ENCODE data around the gene CADM4. TPM values are rescaled to one million over a fixed set of nuclear protein-coding genes. Genes with fewer than 3 reads are reported as not detected.

The CADM4 gene
- total and polyA plus RNA-seq, 9 of the 15 experiments (the other 6 are each of a cell fraction or from before 2014, with no cell fraction given) = 0.03 to 4.6 (median 1.3) TPM

GRCh38 chr19:43597876-43598275, 41.8 kb downstream of the CADM4 start:
- peak overlapping the region; percentile 76 for H3K4me3 ChIP-seq
- no peaks in the 10 kb centered on the region for H3K9me3 ChIP-seq (replicated peaks; ENCODE audit: control insufficient read depth, insufficient read depth, low read depth, low read length)
- ChIA-PET POLR2A (interaction anchor here (5.6 kb wide), 1 partner anchor 11 kb away, joined by 60 read pairs; the partner anchor contains the start of gene SRRM5), CTCF (ENCODE audit: low intra/inter-chr PET ratio) (no interaction called here)
- H3K27ac ChIP-seq (ENCODE audit: extremely low read depth, low read depth, low read length) = peak overlapping the region; percentile 99; the same call in 2 of the 3 replicates
- FAIRE-seq (no peak), ATAC-seq (no peak), DNase-seq (ENCODE audit: extremely low read depth in 1 of 4, low spot score in 3 of 4) (no peak)
- intact Hi-C loops (cut with micrococcal nuclease) (loop anchor here (2.0 kb wide), 1 partner anchor 55 kb away; no protein-coding TSS in a partner anchor), in situ Hi-C loops (cut with MboI) (no loop called here)
- no peaks in the 10 kb centered on the region for H4K20me1 ChIP-seq (replicated peaks; ENCODE audit: control insufficient read depth, insufficient read depth, low read length)
- peaks cover 44% of the 10 kb centered on the region; the same call in 2 of the 3 replicates for H3K36me3 ChIP-seq (ENCODE audit: control insufficient read depth, insufficient read depth, low read length)
- TF ChIP-seq PHB (CRISPR knock-in tag; IDR thresholded peaks at IDR 0.05) = no peak
- no peak for TF ChIP-seq IRF1 (CRISPR knock-in tag; IDR thresholded peaks at IDR 0.05; ENCODE audit: borderline replicate concordance)
- no peak for TF ChIP-seq GTF2A2 (tag; IDR thresholded peaks at IDR 0.05)
- TF ChIP-seq PBX2 (CRISPR knock-in tag; IDR thresholded peaks at IDR 0.05; ENCODE audit: low read depth) = no peak
- 0 out of 2 replicates have a peak, but pooled peaks have one; percentile 8 for TF ChIP-seq PBX2 (tag; conservative IDR thresholded peaks at IDR 0.05; ENCODE audit: low read depth)
- H3K9ac ChIP-seq (ENCODE audit: insufficient read depth in 1 of 2, low read depth in 2 of 2, low read length in 2 of 2) = peak overlapping the region in 1 of 2 experiments; percentile 97; a peak in 2 of 4 replicates
- no peaks in the 10 kb centered on the region for H3K9me1 ChIP-seq (ENCODE audit: control insufficient read depth, insufficient read depth, low read length)
- whole genome bisulfite sequencing (ENCODE audit: insufficient coverage, low coverage, missing lambda C conversion rate) = 29% methylated on average over 5 of the region's 5 CpGs
- peak overlapping the region; percentile 97 for H3K4me2 ChIP-seq (ENCODE audit: insufficient read depth, low read length)
- BruUV-seq (replicated peaks) = no TSS peak
- H2AFZ ChIP-seq (ENCODE audit: low read depth, low read length) = no peak overlapping the region
- H3K79me2 ChIP-seq (ENCODE audit: control insufficient read depth, insufficient read depth, low read length) = peaks cover 41% of the 10 kb centered on the region
- no peaks in the 10 kb centered on the region for H3K27me3 ChIP-seq (ENCODE audit: control insufficient read depth in 2 of 2, insufficient read depth in 2 of 2, low read length in 2 of 2)
- H3K4me1 ChIP-seq (replicated peaks in 1 of 2; ENCODE audit: control insufficient read depth in 2 of 2, insufficient read depth in 2 of 2, low read length in 2 of 2) = peaks cover 15 to 39% of the 10 kb centered on the region in 2 experiments; a peak in 4 of 5 replicates
